Activated CD4-positive, alpha-beta T cell treated with anti-CD3 and anti-CD28 coated beads for 36 hours (primary cell): ENCODE data around the gene HES4. TPM values are rescaled to one million over a fixed set of nuclear protein-coding genes. Genes with fewer than 3 reads are reported as not detected.

ENCODE experiments used
- ATAC-seq: fragments of 200-7000 bp; cut with Tn5 transposase; one replicate; pipeline ENCODE4 v1.10.0; 2021; ENCODE audit warnings: mild to moderate bottlenecking, moderate library complexity
- CTCF ChIA-PET: fragments of 350-600 bp; sonication (Branson Sonifier 250); formaldehyde crosslinking; loops from one replicate; lab custom pipeline; 2021; ENCODE audit warnings: antibody characterized with exemption; lab: Charles Lee
- POLR2A ChIA-PET: fragments of 350-600 bp; sonication (Branson Sonifier 250); formaldehyde crosslinking; loops from one replicate; lab custom pipeline; 2021; ENCODE audit warnings: antibody characterized with exemption, inconsistent platforms; lab: Charles Lee
- DNase-seq: peaks from one replicate; pipeline ENCODE4 v3.0.0-alpha.2; 2020
- H3K27ac Mint-ChIP-seq: one replicate; pipeline ENCODE4 v1.8.0; 2021; ENCODE audit warnings: mixed read lengths
- H3K27me3 Mint-ChIP-seq: one replicate; pipeline ENCODE4 v1.8.0; 2021; ENCODE audit warnings: mixed read lengths
- H3K36me3 Mint-ChIP-seq: one replicate; pipeline ENCODE4 v1.8.0; 2021; ENCODE audit warnings: low read depth, mixed read lengths
- H3K4me1 Mint-ChIP-seq: one replicate; pipeline ENCODE4 v1.8.0; 2021; ENCODE audit warnings: mixed read lengths
- H3K4me3 Mint-ChIP-seq: one replicate; pipeline ENCODE4 v1.8.0; 2021; ENCODE audit warnings: mild to moderate bottlenecking, moderate library complexity, mixed read lengths
- H3K9me3 Mint-ChIP-seq: one replicate; pipeline ENCODE4 v1.8.0; 2021; ENCODE audit warnings: low read depth, mixed read lengths
- intact Hi-C, 2 experiments: fragments of 100-400 bp; cut with DNase I in 1 of 2; cut with micrococcal nuclease in 1 of 2; formaldehyde crosslinking; loops; one replicate each; pipeline versions ENCODE4 v1.14.2 to v1.15.1; 2022 to 2024; cut with DNase I, micrococcal nuclease
- total RNA-seq, 2 experiments: library from RNA; stranded (reverse); gene quantifications; one replicate each; pipeline ENCODE4 v1.2.3, GENCODE V29; 2021

The HES4 gene, protein sequence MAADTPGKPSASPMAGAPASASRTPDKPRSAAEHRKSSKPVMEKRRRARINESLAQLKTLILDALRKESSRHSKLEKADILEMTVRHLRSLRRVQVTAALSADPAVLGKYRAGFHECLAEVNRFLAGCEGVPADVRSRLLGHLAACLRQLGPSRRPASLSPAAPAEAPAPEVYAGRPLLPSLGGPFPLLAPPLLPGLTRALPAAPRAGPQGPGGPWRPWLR
- 1 to 10 TPM; 3.5 to 4.2 TPM for total RNA-seq

DNA sequence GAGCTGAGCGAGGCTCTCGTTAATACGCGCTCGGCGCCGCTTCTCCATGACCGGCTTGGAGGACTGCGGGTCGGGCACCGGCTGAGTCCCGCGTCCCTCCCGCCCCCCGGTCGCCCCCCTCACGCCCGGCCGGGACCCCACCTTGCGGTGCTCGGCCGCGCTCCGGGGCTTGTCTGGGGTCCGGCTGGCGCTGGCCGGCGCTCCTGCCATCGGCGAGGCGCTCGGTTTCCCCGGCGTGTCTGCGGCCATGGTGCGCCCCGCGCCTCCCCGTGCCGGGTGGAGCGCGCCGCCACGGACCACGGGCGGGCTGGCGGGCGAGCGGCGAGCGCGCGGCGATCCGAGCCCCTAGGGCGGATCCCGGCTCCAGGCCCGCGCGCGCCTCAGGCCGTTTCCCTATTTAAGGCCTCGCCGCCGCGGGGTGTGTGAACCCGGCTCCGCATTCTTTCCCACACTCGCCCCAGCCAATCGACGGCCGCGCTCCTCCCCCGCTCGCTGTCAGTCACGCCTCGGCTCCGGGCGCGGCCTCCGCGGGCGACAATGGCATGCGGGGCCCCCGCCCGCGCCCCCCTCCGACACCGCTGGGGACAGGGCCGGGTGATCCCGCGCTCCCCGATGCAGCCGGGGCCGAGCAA lies at the start of gene HES4:
Gene HES4, minus strand, starts transcription at position 373 of the 632 bp plus-strand sequence. Its CDS starts 124 bp downstream, at position 249.
- H3K4me1 Mint-ChIP-seq, result peaks cover 14% of the 10 kb centered on the region
- peak within 1 kb of the TSS; percentile 90 for H3K27ac Mint-ChIP-seq
- H3K27me3 Mint-ChIP-seq, result peaks cover 22% of the 10 kb centered on the region
- DNase-seq, result peak; percentile 85
- POLR2A ChIA-PET, result no interaction called here
- intact Hi-C loops, result loop anchor here in 1 of 2 experiments (1.0 kb wide), 2 partner anchors 13 to 19 kb away; partner anchors contain the start of gene ISG15
- CTCF ChIA-PET, result no interaction called here
- peak within 1 kb of the TSS; percentile 72 for H3K4me3 Mint-ChIP-seq
- H3K9me3 Mint-ChIP-seq, result no peaks in the 10 kb centered on the region
- peaks cover 1% of the 10 kb centered on the region for H3K36me3 Mint-ChIP-seq
- ATAC-seq, result peak; percentile 67

DNA sequence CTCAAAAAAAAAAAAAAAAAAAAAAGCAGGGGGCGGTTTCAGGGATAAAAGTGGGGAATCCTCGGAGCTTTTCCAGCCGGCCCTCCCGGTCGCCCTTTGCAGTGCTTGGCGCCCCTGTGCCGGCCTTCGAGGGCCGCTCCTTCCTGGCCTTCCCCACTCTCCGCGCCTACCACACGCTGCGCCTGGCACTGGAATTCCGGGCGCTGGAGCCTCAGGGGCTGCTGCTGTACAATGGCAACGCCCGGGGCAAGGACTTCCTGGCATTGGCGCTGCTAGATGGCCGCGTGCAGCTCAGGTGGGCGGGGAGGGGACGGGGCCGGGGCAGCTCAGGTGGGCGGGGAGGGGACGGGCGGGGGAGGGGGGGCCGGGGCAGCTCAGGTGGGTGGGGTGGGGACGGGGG lies 48.9 kb upstream of the HES4 start:
- no peaks in the 10 kb centered on the region for H3K27me3 Mint-ChIP-seq
- CTCF ChIA-PET, result no interaction called here
- H3K27ac Mint-ChIP-seq, result no peak overlapping the region
- no peaks in the 10 kb centered on the region for H3K4me1 Mint-ChIP-seq
- no peak for DNase-seq
- ATAC-seq, result no peak
- no peak overlapping the region for H3K4me3 Mint-ChIP-seq
- no peaks in the 10 kb centered on the region for H3K9me3 Mint-ChIP-seq
- peaks cover 2% of the 10 kb centered on the region for H3K36me3 Mint-ChIP-seq
- POLR2A ChIA-PET, result no interaction called here
- intact Hi-C loops, result no loop called here

DNA sequence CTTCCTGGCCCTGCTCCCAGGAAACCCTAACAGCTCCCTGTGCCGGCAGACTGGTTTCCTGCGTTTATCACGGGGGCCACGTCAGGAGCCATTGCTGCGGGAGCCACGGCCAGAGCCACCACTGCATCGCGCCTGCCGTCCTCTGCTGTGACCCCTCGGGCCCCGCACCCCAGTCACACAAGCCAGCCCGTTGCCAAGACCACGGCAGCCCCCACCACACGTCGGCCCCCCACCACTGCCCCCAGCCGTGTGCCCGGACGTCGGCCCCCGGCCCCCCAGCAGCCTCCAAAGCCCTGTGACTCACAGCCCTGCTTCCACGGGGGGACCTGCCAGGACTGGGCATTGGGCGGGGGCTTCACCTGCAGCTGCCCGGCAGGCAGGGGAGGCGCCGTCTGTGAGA lies 48.1 kb upstream of the HES4 start:
- ChIA-PET POLR2A (no interaction called here), CTCF (no interaction called here)
- DNase-seq, result no peak
- Mint-ChIP-seq H3K27ac (no peak overlapping the region), H3K4me1 (no peaks in the 10 kb centered on the region), H3K9me3 (no peaks in the 10 kb centered on the region), H3K36me3 (peaks cover 2% of the 10 kb centered on the region), H3K27me3 (no peaks in the 10 kb centered on the region), H3K4me3 (no peak overlapping the region)
- intact Hi-C loops, result no loop called here
- ATAC-seq, result no peak

DNA sequence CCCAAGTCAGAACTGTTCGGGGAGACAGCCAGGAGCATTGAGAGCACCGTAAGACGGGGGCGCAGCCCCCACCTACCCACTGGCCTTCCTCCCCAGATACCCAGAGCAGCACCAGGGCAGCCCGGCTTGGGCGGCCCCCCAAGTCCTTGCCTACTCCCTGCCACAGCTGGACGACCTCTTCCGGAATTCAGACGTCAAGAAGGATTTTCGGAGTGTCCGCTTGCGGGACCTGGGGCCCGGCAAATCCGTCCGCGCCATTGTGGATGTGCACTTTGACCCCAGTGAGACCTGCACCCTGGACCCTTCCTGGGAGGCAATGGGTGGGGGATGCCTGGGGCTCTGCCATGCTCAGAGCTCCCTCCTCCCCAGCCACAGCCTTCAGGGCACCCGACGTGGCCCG lies 47.5 kb upstream of the HES4 start:
- H3K4me3 Mint-ChIP-seq, result no peak overlapping the region
- H3K9me3 Mint-ChIP-seq, result no peaks in the 10 kb centered on the region
- intact Hi-C loops, result no loop called here
- ChIA-PET CTCF (no interaction called here), POLR2A (no interaction called here)
- no peak for ATAC-seq
- peaks cover 2% of the 10 kb centered on the region for H3K36me3 Mint-ChIP-seq
- H3K27ac Mint-ChIP-seq, result no peak overlapping the region
- H3K27me3 Mint-ChIP-seq, result no peaks in the 10 kb centered on the region
- no peak for DNase-seq
- no peaks in the 10 kb centered on the region for H3K4me1 Mint-ChIP-seq

DNA sequence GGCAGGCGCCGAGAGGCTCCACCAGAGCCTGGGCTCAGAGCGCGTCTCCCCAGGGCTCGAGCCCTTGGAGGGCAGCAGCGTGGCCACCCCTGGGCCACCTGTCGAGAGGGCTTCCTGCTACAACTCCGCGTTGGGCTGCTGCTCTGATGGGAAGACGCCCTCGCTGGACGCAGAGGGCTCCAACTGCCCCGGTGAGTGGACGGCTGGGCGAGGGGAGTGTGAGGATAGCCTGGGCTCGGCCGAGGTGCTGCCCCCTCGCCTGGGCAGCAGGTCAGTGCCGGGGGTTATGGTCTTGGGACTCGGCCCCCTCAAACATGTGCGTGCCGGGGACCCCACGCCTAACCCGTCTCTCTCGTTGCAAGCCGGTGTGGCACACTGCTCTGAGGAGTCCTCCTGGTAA lies 46.9 kb upstream of the HES4 start:
- no peaks in the 10 kb centered on the region for H3K27me3 Mint-ChIP-seq
- intact Hi-C loops, result no loop called here
- H3K36me3 Mint-ChIP-seq, result peaks cover 2% of the 10 kb centered on the region
- no peak for ATAC-seq
- DNase-seq, result no peak
- CTCF ChIA-PET, result no interaction called here
- H3K4me3 Mint-ChIP-seq, result no peak overlapping the region
- POLR2A ChIA-PET, result no interaction called here
- H3K9me3 Mint-ChIP-seq, result no peaks in the 10 kb centered on the region
- no peaks in the 10 kb centered on the region for H3K4me1 Mint-ChIP-seq
- no peak overlapping the region for H3K27ac Mint-ChIP-seq

DNA sequence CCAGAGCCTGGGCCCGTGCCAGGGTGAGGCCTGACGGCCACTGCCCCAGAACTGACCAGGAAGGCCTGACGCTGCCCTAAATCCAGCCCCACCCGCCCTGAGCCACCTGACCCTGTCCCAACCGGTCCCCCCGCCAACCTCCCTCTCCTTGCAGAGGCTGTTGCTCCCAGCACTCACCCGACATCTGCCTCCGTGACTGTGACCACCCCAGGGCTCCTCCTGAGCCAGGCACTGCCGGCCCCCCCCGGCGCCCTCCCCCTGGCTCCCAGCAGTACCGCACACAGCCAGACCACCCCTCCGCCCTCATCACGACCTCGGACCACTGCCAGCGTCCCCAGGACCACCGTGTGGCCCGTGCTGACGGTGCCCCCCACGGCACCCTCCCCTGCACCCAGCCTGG lies 46.3 kb upstream of the HES4 start:
- no peaks in the 10 kb centered on the region for H3K9me3 Mint-ChIP-seq
- CTCF ChIA-PET, result no interaction called here
- peaks cover 2% of the 10 kb centered on the region for H3K36me3 Mint-ChIP-seq
- intact Hi-C loops, result no loop called here
- H3K4me3 Mint-ChIP-seq, result no peak overlapping the region
- no peak for DNase-seq
- H3K4me1 Mint-ChIP-seq, result no peaks in the 10 kb centered on the region
- H3K27me3 Mint-ChIP-seq, result no peaks in the 10 kb centered on the region
- no peak overlapping the region for H3K27ac Mint-ChIP-seq
- no peak for ATAC-seq
- POLR2A ChIA-PET, result no interaction called here

DNA sequence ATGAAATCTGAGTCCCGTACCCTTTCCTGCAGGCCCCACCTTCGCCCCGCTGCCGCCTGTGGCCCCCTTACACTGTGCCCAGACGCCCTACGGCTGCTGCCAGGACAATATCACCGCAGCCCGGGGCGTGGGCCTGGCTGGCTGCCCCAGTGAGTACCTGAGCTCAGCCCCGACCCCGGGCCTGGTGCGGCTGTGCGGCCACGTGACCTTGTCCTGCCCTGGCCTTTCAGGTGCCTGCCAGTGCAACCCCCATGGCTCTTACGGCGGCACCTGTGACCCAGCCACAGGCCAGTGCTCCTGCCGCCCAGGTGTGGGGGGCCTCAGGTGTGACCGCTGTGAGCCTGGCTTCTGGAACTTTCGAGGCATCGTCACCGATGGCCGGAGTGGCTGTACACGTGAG lies 45.2 kb upstream of the HES4 start:
- Mint-ChIP-seq H3K36me3 (peaks cover 2% of the 10 kb centered on the region), H3K4me1 (no peaks in the 10 kb centered on the region), H3K4me3 (no peak overlapping the region), H3K9me3 (no peaks in the 10 kb centered on the region), H3K27me3 (no peaks in the 10 kb centered on the region), H3K27ac (no peak overlapping the region)
- POLR2A ChIA-PET, result no interaction called here
- intact Hi-C loops, result no loop called here
- CTCF ChIA-PET, result no interaction called here
- DNase-seq, result no peak
- ATAC-seq, result no peak

DNA sequence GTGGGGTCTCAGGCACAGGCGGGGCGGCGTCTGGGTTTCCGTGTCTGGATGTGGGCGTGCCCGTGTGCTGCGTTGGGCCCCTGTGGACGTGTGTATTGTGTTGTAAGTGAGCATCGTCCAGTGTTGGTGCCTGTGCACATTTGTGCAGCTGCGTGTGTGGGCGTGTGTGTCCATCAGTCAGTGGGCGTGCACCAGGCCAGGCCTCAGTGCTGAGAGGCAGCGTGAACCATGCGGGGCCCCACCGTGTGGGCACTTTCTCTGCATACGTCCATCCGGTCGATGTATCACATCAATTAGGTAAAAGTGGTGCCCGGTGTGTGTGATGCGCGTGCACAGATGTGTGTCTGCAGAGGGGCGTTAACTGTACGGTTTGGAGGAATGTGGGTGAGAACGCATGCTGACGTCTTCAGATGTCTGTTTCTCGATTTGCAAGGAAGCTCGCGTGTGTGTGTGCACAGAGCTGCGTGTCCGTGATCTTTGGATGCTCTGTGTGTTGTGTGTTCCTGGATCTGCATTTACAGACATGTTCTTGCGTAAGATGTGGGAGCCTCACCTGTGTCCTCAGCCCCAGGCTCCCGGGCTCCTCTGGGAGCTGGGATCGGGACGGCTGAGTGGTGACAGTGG lies 44.7 kb upstream of the HES4 start:
- CTCF ChIA-PET, result no interaction called here
- Mint-ChIP-seq H3K4me1 (peaks cover 3% of the 10 kb centered on the region), H3K27ac (no peak overlapping the region), H3K36me3 (peaks cover 2% of the 10 kb centered on the region), H3K9me3 (no peaks in the 10 kb centered on the region), H3K4me3 (no peak overlapping the region), H3K27me3 (peaks cover 2% of the 10 kb centered on the region)
- POLR2A ChIA-PET, result no interaction called here
- no peak for DNase-seq
- ATAC-seq, result no peak
- intact Hi-C loops, result loop anchor here in 1 of 2 experiments (5.0 kb wide), 1 partner anchor 848 kb away; the partner anchor contains the start of gene GNB1

DNA sequence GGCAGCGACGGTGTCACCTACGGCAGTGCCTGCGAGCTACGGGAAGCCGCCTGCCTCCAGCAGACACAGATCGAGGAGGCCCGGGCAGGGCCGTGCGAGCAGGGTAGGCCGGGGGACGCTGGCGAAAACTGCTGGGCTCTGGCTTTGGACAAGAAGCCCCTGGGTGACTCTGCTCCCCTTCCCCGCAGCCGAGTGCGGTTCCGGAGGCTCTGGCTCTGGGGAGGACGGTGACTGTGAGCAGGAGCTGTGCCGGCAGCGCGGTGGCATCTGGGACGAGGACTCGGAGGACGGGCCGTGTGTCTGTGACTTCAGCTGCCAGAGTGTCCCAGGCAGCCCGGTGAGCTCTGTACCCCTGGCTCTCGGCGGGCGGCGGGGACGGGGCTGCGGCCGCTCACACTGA lies 44.0 kb upstream of the HES4 start:
- CTCF ChIA-PET, result no interaction called here
- ATAC-seq, result no peak
- intact Hi-C loops, result loop anchor here in 1 of 2 experiments (5.0 kb wide), 1 partner anchor 848 kb away; the partner anchor contains the start of gene GNB1
- peaks cover 9% of the 10 kb centered on the region for H3K4me1 Mint-ChIP-seq
- no peak for DNase-seq
- H3K27me3 Mint-ChIP-seq, result peaks cover 7% of the 10 kb centered on the region
- H3K36me3 Mint-ChIP-seq, result peaks cover 2% of the 10 kb centered on the region
- H3K27ac Mint-ChIP-seq, result no peak overlapping the region
- POLR2A ChIA-PET, result no interaction called here
- no peaks in the 10 kb centered on the region for H3K9me3 Mint-ChIP-seq
- H3K4me3 Mint-ChIP-seq, result no peak overlapping the region

DNA sequence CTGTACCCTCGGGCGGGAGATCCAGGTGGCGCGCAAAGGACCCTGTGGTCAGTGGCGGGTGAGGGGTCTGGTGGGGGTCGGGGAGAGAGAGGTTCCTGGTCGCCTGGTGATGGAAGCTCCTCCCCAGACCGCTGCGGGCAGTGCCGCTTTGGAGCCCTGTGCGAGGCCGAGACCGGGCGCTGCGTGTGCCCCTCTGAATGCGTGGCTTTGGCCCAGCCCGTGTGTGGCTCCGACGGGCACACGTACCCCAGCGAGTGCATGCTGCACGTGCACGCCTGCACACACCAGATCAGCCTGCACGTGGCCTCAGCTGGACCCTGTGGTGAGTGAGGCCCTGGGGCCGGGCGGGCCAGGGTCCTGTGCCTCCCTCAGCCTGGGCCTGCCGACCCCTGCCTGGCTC lies 43.5 kb upstream of the HES4 start:
- ATAC-seq (no peak), DNase-seq (no peak)
- Mint-ChIP-seq H3K36me3 (peaks cover 2% of the 10 kb centered on the region), H3K9me3 (no peaks in the 10 kb centered on the region), H3K27me3 (peaks cover 12% of the 10 kb centered on the region), H3K27ac (no peak overlapping the region), H3K4me3 (no peak overlapping the region), H3K4me1 (peaks cover 14% of the 10 kb centered on the region)
- POLR2A ChIA-PET, result no interaction called here
- CTCF ChIA-PET, result no interaction called here
- intact Hi-C loops, result loop anchor here in 1 of 2 experiments (5.0 kb wide), 1 partner anchor 849 kb away; the partner anchor contains the start of gene GNB1

DNA sequence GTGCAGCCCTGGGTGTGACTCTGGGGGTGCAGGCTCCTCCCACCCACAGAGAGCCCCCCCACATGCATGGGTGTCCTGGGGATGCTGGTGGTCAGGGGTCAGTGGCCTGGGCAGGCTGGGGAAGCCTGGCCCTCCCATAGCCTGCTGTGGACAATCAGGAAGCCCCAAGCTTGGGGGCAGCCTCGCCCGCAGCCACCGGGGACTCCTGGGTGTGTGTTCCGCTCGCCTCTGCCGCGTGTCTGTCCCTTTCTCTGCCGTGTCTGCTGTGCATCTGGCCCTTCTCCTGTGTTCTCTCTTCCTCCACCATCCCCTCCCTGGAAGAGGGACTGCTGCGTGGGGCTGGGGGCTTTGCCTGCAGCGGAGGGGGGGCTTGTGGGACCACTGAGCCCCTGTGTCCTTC lies 42.9 kb upstream of the HES4 start:
- Mint-ChIP-seq H3K4me3 (no peak overlapping the region), H3K27ac (no peak overlapping the region), H3K27me3 (peaks cover 14% of the 10 kb centered on the region), H3K36me3 (peaks cover 2% of the 10 kb centered on the region), H3K9me3 (no peaks in the 10 kb centered on the region), H3K4me1 (peaks cover 15% of the 10 kb centered on the region)
- intact Hi-C loops, result loop anchor here in 1 of 2 experiments (5.0 kb wide), 1 partner anchor 849 kb away; the partner anchor contains the start of gene GNB1
- CTCF ChIA-PET, result no interaction called here
- DNase-seq, result no peak
- POLR2A ChIA-PET, result no interaction called here
- no peak for ATAC-seq

DNA sequence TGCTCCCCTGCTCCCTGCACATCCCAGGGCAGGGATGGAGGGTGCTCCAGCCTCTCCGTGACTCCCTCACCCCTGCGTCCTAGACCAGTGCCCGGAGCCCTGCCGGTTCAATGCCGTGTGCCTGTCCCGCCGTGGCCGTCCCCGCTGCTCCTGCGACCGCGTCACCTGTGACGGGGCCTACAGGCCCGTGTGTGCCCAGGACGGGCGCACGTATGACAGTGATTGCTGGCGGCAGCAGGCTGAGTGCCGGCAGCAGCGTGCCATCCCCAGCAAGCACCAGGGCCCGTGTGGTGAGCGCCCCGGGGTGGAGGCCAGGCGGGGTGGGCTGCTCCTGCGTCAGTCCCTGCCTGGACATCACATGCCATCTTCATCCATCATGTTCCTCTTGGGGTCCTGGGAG lies 42.0 kb upstream of the HES4 start:
- ChIA-PET POLR2A (no interaction called here), CTCF (no interaction called here)
- H3K36me3 Mint-ChIP-seq, result peaks cover 2% of the 10 kb centered on the region
- peaks cover 15% of the 10 kb centered on the region for H3K4me1 Mint-ChIP-seq
- intact Hi-C loops, result loop anchor here (2.0 to 5.0 kb wide), 2 partner anchors 17 to 850 kb away; partner anchors contain the start of gene GNB1 (in 1 of the 2)
- peaks cover 16% of the 10 kb centered on the region for H3K27me3 Mint-ChIP-seq
- no peaks in the 10 kb centered on the region for H3K9me3 Mint-ChIP-seq
- H3K4me3 Mint-ChIP-seq, result no peak overlapping the region
- H3K27ac Mint-ChIP-seq, result no peak overlapping the region
- no peak for DNase-seq
- no peak for ATAC-seq
